ENCODE measurements around the gene TRAF7. TPM values are rescaled to one million over a fixed set of nuclear protein-coding genes. Genes with fewer than 3 reads are reported as not detected.
A peak's percentile ranks its signal among the peaks of the same experiment; 100 is the strongest.

The TRAF7 gene
- total RNA-seq, 2 experiments from 2014 or later: 74.8 to 80.2 TPM

DNA sequence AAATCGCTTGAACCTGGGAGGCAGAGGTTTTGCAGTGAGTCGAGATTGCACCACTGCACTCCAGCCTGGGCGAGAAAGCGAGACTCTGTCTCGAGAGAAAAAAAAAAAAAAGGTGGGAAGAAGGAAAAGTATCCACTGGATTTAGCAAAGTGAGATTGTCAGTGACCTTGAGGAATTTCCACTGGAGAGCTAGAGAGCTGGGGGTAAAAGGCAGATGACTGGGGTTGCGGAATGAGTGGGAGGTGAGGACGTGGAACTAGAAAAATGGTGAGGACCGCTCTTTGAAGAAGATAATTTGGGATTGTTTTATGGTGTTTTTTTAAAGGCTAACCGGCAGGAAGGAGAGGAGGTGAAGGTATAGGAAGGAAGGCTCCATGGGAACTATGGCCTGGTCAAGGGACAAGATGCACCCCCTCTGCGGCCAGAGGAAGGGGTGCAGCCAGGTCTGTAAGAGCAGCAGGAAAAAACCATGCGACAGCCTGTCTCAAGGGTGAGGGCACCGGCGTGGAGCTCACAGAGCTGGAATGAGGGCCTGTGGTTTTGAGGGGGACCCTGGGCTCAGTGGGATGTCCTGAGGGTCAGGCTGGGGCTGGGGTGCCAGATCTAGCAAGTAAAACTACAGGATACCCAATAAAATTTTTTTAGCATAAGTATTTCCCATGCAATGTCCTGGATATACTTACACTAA, 49.0 kb downstream of the TRAF7 start:
- Mint-ChIP-seq H3K27ac (peak overlapping the region; percentile 69), H3K36me3 (ENCODE audit: low read depth) (peaks cover 27% of the 10 kb centered on the region), H3K27me3 (no peaks in the 10 kb centered on the region), H3K4me1 (ENCODE audit: low read depth) (peaks cover 17% of the 10 kb centered on the region), H3K9me3 (no peaks in the 10 kb centered on the region), H3K4me3 (peak overlapping the region; percentile 88)
- POLR2A ChIA-PET: interaction anchor here (0.6 to 10.2 kb wide), 9 partner anchors 9 to 824 kb away, joined by 3 to 95 read pairs (median 5); partner anchors contain the start of genes ECI1 and TRAF7
- TF ChIP-seq, protein P1, sequence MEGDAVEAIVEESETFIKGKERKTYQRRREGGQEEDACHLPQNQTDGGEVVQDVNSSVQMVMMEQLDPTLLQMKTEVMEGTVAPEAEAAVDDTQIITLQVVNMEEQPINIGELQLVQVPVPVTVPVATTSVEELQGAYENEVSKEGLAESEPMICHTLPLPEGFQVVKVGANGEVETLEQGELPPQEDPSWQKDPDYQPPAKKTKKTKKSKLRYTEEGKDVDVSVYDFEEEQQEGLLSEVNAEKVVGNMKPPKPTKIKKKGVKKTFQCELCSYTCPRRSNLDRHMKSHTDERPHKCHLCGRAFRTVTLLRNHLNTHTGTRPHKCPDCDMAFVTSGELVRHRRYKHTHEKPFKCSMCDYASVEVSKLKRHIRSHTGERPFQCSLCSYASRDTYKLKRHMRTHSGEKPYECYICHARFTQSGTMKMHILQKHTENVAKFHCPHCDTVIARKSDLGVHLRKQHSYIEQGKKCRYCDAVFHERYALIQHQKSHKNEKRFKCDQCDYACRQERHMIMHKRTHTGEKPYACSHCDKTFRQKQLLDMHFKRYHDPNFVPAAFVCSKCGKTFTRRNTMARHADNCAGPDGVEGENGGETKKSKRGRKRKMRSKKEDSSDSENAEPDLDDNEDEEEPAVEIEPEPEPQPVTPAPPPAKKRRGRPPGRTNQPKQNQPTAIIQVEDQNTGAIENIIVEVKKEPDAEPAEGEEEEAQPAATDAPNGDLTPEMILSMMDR (IDR thresholded peaks at IDR 0.05): no peak
- no peak for DNase-seq
- CTCF ChIA-PET: interaction anchor here (2.0 kb wide), 1 partner anchor 10 kb away, joined by 11 read pairs; no protein-coding TSS in a partner anchor
- peak; percentile 0 for ATAC-seq
- intact Hi-C loops (cut with micrococcal nuclease): no loop called here

DNA sequence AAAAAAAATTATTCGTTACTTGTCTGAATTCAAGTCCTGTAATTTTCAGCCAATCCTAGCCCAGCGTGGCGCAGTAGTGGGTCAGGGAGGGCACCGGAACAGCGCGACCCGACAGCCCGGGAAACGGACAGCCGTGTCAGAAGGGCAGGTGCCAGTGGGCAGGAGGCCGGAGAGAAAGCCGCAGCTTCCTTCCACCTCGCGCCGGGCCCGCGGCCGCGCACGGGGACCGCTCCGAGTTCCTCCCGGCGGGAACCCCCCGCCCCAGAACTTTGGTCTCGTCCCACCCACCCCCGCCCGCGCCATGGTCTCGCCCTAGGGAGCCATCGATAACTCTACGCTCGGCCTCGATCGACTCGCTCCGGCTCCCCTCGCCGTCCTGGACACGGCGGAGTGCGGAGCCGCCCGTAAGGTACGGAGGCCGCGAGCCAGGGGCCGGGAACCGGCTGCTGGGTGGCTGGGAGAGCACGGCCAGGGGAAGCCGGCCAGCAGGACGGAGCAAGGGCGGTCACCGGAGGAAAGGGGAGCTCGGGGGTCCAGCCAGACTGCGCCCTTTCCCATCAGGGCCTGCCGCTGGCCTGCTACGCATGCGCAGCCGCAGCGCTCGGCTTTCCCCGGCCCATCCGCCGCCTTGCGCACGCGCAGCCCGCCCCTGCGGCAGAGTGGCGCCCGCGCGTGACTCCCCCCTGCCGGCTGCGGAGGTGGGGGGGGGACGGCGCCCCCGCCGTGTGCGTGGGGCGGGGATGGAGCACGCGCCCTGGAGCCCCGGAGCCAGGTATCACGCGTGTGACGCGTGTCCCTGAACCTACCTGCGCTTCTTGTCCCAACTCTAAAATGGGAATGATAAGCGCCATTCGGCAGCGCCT, 49.8 kb downstream of the TRAF7 start, which contains the start of gene MLST8:
Gene MLST8 (plus strand): TSS at position 351 of the 863 bp plus-strand sequence. CDS start 632 bp downstream, outside the sequence.
- Mint-ChIP-seq H3K36me3 (ENCODE audit: low read depth) (peaks cover 27% of the 10 kb centered on the region), H3K9me3 (no peaks in the 10 kb centered on the region), H3K27ac (peak within 1 kb of the TSS; percentile 87), H3K27me3 (no peaks in the 10 kb centered on the region), H3K4me1 (ENCODE audit: low read depth) (peaks cover 17% of the 10 kb centered on the region), H3K4me3 (peak within 1 kb of the TSS; percentile 88)
- ChIA-PET POLR2A (interaction anchor here (0.9 to 10.2 kb wide), 10 partner anchors 9 to 221 kb away, joined by 3 to 95 read pairs (median 7); partner anchors contain the start of genes CASKIN1, GFER, PGP and TRAF7), CTCF (interaction anchor here (1.3 to 2.0 kb wide), 4 partner anchors 9 to 64 kb away, joined by 3 to 11 read pairs (median 4); partner anchors contain the start of gene PGP)
- ATAC-seq (peak; percentile 92), DNase-seq (peak; percentile 85)
- intact Hi-C loops (cut with micrococcal nuclease): no loop called here
- TF ChIP-seq, protein P1 (IDR thresholded peaks at IDR 0.05): peak; percentile 32

DNA sequence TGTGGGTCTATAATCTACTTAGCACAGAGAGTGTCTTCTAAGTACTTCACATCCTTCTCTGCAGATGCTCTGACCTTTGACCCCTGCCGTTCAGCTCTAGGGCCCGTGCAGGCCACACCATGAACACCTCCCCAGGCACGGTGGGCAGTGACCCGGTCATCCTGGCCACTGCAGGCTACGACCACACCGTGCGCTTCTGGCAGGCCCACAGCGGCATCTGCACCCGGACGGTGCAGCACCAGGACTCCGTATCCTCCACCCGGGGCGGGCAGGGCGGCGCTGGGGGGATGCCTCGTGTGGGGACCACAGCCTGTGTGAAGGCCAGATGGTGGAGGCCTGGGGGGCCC, 50.4 kb downstream of the TRAF7 start:
- Mint-ChIP-seq H3K27ac (peak overlapping the region; percentile 87), H3K27me3 (no peaks in the 10 kb centered on the region), H3K4me3 (peak overlapping the region; percentile 88), H3K9me3 (no peaks in the 10 kb centered on the region), H3K36me3 (ENCODE audit: low read depth) (peaks cover 27% of the 10 kb centered on the region), H3K4me1 (ENCODE audit: low read depth) (peaks cover 17% of the 10 kb centered on the region)
- ChIA-PET POLR2A (interaction anchor here (0.7 to 10.2 kb wide), 9 partner anchors 9 to 221 kb away, joined by 3 to 95 read pairs (median 7); partner anchors contain the start of genes CASKIN1, ECI1, GFER and PGP), CTCF (interaction anchor here (1.3 to 1.8 kb wide), 4 partner anchors 8 to 184 kb away, joined by 3 to 5 read pairs (median 4); partner anchors contain the start of gene PGP)
- TF ChIP-seq, protein P1 (IDR thresholded peaks at IDR 0.05): no peak
- DNase-seq (no peak), ATAC-seq (peak; percentile 22)
- intact Hi-C loops (cut with micrococcal nuclease): no loop called here

DNA sequence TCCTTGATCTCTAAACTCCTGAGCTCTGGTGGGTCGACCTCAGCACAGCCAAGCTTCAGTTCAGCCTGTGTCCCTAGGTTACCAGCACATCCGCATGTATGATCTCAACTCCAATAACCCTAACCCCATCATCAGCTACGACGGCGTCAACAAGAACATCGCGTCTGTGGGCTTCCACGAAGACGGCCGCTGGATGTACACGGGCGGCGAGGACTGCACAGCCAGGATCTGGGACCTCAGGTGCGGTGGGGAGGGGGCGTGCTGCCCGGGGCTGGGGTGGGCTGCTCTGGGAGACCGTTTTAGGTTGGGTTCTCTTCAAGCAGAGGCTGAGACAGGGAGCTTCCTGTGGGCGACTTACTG, 50.8 kb downstream of the TRAF7 start:
- ATAC-seq: no peak

More for the DNA sequence above, 50.8 kb downstream of the TRAF7 start:
- H3K4me1 Mint-ChIP-seq (ENCODE audit: low read depth): peaks cover 17% of the 10 kb centered on the region
- CTCF ChIA-PET: interaction anchor here (1.3 to 1.8 kb wide), 4 partner anchors 8 to 184 kb away, joined by 3 to 5 read pairs (median 4); partner anchors contain the start of gene PGP
- POLR2A ChIA-PET: interaction anchor here (0.7 to 10.2 kb wide), 8 partner anchors 10 to 241 kb away, joined by 3 to 95 read pairs (median 6); partner anchors contain the start of genes CASKIN1, ECI1, GFER and RPS2
- DNase-seq: no peak
- peak overlapping the region; percentile 88 for H3K4me3 Mint-ChIP-seq
- H3K36me3 Mint-ChIP-seq (ENCODE audit: low read depth): peaks cover 27% of the 10 kb centered on the region
- peak overlapping the region; percentile 87 for H3K27ac Mint-ChIP-seq
- no peaks in the 10 kb centered on the region for H3K27me3 Mint-ChIP-seq
- intact Hi-C loops (cut with micrococcal nuclease): no loop called here
- TF ChIP-seq, protein P1 (IDR thresholded peaks at IDR 0.05): no peak
- no peaks in the 10 kb centered on the region for H3K9me3 Mint-ChIP-seq
